NCI-H1694 (cell line): ENCODE results near the gene PLEK.
"Not testable (repeated sequence)": the region's sequence is repeated elsewhere in the genome, so short reads cannot be mapped to it uniquely, and the experiment has no call there.

Experiments used
- DNase-seq: peaks from one replicate; lab custom pipeline; 2025; lab: John Stamatoyannopoulos, UW

The PLEK gene, protein sequence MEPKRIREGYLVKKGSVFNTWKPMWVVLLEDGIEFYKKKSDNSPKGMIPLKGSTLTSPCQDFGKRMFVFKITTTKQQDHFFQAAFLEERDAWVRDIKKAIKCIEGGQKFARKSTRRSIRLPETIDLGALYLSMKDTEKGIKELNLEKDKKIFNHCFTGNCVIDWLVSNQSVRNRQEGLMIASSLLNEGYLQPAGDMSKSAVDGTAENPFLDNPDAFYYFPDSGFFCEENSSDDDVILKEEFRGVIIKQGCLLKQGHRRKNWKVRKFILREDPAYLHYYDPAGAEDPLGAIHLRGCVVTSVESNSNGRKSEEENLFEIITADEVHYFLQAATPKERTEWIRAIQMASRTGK

GRCh38 chr2:68365087-68365486 lies at the start of gene PLEK:
Gene PLEK, plus strand, starts transcription at chr2:68365282. Its CDS starts 70 bp downstream, at chr2:68365352.
- DNase-seq = no peak

DNA sequence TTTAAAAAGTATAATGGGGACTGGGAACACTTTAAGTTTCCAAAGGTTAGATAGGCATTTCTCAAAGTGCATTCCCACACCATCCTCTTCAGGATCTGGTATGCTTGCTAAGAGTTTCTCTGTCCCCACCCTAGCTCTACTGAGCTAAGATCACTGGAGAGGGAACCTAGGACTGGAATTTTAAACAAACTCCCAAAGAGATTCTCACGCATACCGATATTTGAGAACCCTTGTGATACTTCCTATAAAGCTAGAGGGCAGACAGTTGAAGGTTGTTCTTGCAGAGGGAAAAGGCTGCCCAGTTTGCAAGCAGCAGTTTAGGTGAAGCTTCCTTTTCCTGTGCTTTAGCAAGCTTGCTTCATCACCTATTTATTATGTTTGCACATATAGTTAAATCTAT lies 49.0 kb upstream of the PLEK start:
- no peak for DNase-seq

GRCh38 chr2:68317971-68318913 lies 46.8 kb upstream of the PLEK start:
- no peak for DNase-seq

- DNase-seq = no peak
Observed at GRCh38 chr2:68318914-68319397, 46.1 kb upstream of the PLEK start.

DNA sequence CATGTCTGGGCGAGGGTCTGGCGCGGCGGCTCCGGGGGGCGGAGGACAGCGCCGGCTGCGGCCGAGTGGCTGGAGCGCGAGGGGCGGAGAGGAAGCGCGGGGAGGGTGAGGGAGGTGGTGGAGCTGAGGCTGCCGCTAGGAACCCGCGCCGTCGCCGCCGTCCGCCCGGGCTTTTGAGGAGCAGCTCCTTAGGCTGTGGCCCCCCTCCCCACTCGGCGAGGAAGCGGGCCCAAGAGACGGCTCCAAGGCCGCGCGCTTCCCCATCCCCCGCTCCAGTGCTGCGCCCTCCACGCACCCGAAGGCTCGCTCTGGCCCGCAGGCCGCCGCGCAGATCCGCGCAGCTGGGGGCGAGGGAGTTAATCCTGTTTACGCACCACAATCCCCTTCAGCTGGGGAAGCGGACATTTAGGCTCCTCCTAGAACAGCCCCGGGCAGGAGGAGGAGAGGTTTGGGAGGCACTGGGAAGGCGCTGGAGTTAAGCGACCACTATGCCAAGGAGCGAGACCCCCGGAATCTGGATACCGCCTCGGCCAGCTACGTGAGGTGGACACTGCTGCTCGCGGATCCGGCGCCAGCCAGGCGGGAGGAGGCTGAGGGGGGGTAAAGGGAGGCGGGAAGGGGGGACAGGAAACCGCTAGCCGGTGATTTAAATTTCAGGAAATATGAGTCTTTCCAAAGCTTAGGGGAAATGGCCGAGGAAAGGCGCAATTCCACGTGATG lies 45.5 kb upstream of the PLEK start, which contains the start of gene CNRIP1:
CNRIP1 (minus strand) TSS at position 552 of the 720 bp plus-strand sequence; CDS start at position 3, 549 bp downstream.
- DNase-seq = peak; percentile 31

DNA sequence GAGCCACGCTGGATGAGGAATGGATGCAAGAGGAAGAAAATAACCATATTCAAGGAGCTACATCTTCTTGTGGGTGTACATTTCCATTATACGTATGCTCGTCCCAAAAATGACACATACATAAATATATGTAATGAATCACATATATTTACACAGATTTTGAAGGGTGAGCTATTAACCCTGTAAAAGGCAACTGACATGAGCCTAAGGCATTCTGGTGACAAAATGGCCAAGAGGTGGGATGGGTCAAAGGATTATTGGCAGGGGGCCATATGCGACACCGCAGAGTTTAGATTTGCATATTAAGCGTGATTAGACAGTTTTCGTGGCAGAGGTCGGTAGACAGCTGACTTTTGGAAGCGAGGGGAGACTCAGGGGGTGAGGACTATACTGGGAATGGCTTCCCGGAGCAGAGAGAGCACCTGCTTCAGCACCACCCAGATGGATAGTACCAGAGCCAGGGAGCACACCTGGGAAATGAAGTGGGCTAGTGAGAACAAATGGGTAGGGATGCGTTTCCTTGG lies 44.9 kb upstream of the PLEK start:
- DNase-seq = peak; percentile 67

DNA sequence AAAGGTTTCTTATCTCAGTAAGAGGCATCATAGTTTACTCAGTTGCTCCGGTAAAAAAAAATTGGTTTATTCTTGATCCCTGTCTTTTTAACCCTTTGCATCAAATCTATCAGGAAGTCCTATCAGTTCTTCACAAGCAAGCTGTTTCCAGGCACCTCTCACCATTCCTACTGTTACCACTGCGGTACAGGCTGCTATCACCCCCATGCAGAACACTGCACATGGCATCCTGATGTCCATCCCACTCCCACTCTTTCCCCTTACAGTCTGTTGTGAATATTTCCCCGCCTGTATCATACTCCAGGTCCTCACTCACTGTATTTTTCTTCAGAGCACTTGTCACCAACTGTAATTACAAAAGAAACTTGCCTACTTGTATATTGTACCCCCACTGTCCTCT lies 40.0 kb upstream of the PLEK start:
- no peak for DNase-seq

- no peak for DNase-seq
Observed at GRCh38 chr2:68328901-68329300, 36.2 kb upstream of the PLEK start.

- no peak for DNase-seq
Observed at GRCh38 chr2:68330691-68331090, 34.4 kb upstream of the PLEK start.

- DNase-seq = no peak
Observed at GRCh38 chr2:68333009-68333408, 32.1 kb upstream of the PLEK start.

DNA sequence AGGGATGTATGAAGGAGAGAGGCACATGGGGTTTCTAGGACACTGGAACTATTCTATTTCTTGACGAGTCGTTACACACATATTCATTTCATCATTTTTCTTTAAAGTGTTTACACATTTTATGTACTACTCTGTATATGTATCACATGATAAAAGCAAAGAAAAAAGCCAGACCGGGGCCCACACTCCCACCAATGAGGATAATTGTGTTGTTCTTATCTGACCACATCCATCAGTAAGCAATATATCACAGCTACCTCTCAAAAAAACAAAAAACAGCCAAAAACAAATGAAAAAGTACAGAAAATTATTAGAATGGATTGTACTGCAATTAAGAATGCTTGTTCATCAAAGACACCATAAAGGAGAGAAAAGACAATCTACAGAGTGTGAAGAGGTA lies 31.2 kb upstream of the PLEK start:
- no peak for DNase-seq

GRCh38 chr2:68336192-68336591 lies 28.9 kb upstream of the PLEK start:
- no peak for DNase-seq

GRCh38 chr2:68340226-68341061 lies 24.6 kb upstream of the PLEK start:
- DNase-seq = no peak

GRCh38 chr2:68341062-68341329 lies 24.1 kb upstream of the PLEK start:
- no peak for DNase-seq

DNA sequence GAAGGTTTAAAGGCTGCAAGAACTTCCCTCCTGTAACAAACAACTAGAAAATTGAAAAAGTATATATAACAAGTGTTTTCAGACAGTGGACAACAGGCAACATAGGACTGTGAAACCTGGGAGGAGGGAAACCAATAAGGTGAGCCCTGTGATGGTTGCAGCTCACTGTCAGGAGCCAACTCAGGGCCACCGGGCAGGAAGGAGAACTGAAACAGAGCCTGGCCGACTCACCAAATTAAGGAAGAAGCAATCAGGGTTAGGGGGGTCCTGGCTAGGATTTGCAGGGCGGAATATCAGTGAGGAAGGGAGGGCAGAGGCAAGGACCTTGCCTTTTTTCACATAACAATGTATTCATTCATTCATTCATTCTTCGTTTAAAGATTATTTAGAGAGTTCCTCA lies 23.5 kb upstream of the PLEK start:
- no peak for DNase-seq

DNA sequence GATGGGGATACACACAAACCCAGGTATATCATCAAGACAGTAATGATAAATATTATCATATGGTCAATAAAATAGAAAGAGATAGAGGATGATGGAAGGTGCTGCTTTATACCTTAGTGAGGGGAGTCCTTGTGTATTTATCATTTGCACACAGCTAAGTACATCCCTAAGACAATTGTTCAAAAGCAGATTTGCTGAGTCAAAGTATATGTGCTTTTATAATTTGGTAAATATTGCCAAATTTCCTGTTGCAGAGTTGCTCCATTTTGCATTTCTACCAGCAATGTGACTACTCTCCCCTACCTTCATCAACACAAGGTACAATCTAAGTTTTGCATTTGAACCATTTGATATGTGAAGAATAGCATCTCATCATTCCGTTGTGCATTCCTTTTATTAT lies 22.6 kb upstream of the PLEK start:
- DNase-seq = no peak

DNA sequence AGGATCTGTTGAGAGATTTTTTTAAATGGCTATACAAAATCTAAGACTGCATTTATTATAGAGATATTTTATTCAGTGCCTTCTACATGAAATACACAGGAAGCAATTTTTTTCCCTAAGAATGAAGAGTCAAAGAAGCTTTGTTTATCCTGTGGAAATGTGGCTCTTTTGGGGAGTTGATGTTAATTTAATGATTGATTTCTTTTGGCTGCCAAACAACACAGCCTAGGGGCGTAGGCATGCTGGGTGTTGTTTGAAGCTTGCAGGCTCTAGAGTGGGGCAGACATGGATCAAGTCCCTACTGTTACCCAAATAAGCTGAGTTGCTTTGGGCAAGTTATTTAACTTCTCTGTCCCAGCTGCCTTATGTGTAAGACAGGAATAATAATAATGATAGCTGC lies 21.1 kb upstream of the PLEK start:
- no peak for DNase-seq

- no peak for DNase-seq
Observed at GRCh38 chr2:68345129-68345875, 19.8 kb upstream of the PLEK start.

GRCh38 chr2:68349091-68349490 lies 16.0 kb upstream of the PLEK start:
- not testable (repeated sequence) for DNase-seq

DNA sequence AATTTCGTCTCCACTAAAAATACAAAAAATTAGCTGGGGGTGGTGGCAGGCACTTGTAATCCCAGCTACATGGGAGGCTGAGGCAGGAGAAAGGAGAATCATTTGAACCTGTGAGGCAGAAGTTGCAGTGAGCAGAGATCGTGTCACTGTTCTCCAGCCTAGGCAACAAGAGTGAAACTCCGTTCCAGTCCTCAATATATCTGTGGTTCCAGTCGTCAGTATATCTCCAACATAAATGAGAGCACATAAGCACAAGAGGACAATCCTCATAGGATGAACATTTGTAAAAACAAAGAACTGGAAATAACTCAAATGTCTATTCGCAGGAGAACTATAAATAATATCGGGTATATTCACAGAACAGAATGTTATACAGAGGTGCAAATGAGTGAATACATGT lies 13.1 kb upstream of the PLEK start:
- DNase-seq = no peak
